Stimulated activated CD4-positive, alpha-beta T cell treated with anti-CD3 and anti-CD28 coated beads, Interleukin-2, amount 100 ng/mL, for 24 hours (primary cell): ENCODE measurements around the gene MAP2K6.

Experiments used
- DNase-seq, 2 donors: peaks; one replicate each; pipeline ENCODE4 v3.0.0-alpha.2; 2020

The MAP2K6 gene

GRCh38 chr17:69414408-69415274, at the start of gene MAP2K6:
MAP2K6 (plus strand) TSS chr17:69414697; CDS start chr17:69414985, 288 bp downstream.
- DNase-seq, result peak; percentile 80 to 85

DNA sequence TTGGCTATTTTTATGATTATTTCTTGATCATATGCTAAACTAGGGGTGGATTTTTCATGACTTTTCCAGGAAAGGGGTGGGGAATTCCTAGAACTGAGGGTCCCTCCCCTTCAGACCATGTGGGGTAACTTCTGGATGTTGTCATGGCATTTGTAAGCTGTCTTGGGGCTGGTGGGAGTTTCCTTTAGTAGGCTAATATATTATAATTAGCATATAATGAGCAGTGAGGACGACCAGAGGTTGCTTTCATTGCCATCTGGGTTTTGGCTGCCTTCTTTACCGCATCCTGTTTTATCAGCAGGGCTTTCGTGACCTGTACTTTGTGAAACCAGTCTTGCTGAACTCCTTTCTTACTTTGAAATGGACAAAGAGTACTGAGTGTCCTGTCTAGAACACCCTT, 47.2 kb upstream of the MAP2K6 start:
- no peak for DNase-seq

- DNase-seq, result no peak
Observed at GRCh38 chr17:69373069-69373468, 41.4 kb upstream of the MAP2K6 start.

GRCh38 chr17:69375229-69375628, 39.3 kb upstream of the MAP2K6 start:
- DNase-seq, result no peak

- DNase-seq, result no peak
Observed at GRCh38 chr17:69388822-69389442, 25.6 kb upstream of the MAP2K6 start.

DNA sequence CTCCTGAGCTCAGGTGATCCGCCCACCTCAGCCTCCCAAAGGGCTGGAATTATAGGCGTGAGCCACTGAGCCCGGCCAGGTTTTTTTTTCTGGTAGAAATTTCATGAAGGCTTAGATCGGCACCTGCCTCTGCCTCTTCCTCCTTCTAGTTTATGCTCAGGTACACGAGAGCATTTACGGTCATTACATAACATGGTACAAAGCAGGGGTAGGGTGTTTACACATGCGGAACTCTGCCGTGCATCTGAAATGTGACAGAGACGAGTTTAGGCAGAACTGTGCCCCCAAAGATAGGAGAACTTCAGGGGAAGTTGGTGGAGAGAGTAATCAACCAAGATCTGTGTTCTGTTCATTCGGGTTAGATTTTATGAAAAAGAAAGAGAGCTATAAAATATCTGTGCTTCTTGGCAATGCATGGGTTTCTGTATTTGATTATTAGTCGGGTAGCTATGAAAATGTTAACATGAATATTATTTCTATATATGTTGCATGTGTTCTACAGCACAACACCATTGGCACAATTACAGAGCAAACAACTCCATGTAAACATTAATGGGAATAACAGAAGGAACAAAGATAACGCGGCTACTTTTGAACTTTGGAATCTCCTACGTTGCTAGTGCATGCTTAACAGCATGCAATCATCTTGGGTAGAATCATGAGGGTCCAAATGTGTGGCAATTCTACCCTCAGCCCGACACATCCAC, 23.5 kb upstream of the MAP2K6 start:
- no peak for DNase-seq

- DNase-seq, result no peak
Observed at GRCh38 chr17:69401251-69401650, 13.2 kb upstream of the MAP2K6 start.

- no peak for DNase-seq
Observed at GRCh38 chr17:69402052-69402451, 12.4 kb upstream of the MAP2K6 start.

GRCh38 chr17:69404399-69404798, 10.1 kb upstream of the MAP2K6 start:
- no peak for DNase-seq

- DNase-seq, result no peak
Observed at GRCh38 chr17:69405096-69405495, 9.4 kb upstream of the MAP2K6 start.

- no peak for DNase-seq
Observed at GRCh38 chr17:69406941-69407340, 7.6 kb upstream of the MAP2K6 start.

GRCh38 chr17:69407759-69408158, 6.7 kb upstream of the MAP2K6 start:
- no peak for DNase-seq

DNA sequence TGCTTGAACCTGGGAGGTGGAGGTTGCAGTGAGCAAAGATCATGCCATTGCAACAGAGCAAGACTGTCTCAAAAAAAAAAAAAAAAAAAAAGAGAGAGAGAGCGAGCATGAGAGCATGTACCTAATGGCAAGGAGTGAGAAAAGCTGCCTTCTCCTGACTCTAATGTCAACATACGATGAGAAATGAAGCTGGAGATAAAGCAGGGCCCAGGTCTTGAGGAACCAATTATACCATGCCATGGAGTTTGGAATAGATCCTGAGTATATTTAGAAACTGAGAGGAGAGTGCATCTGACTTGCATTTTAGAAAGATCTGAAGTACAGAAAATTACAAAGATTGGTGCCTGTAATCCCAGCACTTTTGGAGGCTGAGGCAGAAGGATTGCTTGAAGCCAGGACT, 3.8 kb upstream of the MAP2K6 start:
- DNase-seq, result no peak

GRCh38 chr17:69411766-69412165, 2.7 kb upstream of the MAP2K6 start:
- no peak for DNase-seq

GRCh38 chr17:69412251-69412671, 2.2 kb upstream of the MAP2K6 start:
- no peak for DNase-seq

GRCh38 chr17:69415431-69415830, 934 bp downstream of the MAP2K6 start:
- DNase-seq, result no peak

GRCh38 chr17:69417545-69418483, 3.3 kb downstream of the MAP2K6 start:
- no peak for DNase-seq

GRCh38 chr17:69418535-69418934, 4.0 kb downstream of the MAP2K6 start:
- DNase-seq, result no peak

- DNase-seq, result peak in 1 of 2 donors; percentile 22
Observed at GRCh38 chr17:69423450-69423849, 9.0 kb downstream of the MAP2K6 start.

GRCh38 chr17:69424287-69425041, 10.0 kb downstream of the MAP2K6 start:
- no peak for DNase-seq

DNA sequence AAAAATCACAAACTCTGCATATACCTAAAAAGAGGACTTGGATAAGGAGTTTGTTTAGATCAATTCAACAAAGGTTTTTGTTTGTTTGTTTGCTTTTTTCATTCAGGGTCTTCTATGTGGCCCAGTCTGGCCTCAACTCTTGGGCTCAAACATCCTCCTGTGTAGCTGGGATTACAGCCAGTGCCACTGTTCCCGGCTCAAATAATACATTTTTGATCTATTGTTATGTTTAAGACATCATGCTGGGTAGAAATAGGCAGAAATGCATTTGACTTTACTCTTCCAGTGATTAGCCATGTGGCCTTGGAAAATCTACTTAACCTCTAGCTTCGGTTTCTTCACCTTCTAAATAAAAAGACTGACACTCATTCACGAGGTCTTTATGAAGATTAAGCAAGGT, 11.5 kb downstream of the MAP2K6 start:
- no peak for DNase-seq
